ENCODE results near the gene ZNF445.

Gene ZNF445

DNA sequence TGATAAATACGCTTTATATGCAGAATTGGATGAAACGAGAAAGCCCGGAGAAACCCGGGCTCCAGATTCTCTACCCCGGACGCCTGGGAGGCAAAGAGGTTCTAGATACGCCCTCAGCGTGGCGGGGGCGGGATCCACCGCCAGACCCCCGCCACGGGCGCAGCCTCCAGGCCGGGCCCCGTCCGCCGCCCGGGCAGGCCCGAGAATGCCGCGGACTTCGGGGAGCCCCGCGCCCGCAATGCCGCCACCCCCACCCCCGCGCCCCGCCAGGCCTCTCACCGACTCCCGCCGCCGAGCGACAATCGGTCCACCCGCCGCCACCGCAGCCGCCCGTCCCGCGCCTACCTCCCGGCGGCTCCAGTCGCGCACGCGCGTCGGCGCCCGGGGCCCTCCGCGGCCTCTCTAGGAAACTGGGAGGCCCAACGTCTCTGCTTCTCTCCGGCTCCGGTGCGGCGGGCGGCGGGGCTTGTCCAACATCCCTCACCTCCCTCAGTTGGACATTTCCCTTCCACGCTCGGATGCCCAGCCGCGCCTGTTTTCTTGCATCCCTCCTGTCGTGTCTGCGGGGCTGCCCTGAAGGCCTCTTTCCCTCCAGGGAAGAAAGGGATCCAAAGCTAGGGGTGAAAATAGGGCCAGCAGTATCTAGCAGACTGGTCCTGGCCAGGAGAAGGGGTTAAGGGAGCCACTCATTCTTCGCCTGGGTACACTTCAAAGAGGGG, at the start of gene ZNF445:
TSS of gene ZNF445 (minus strand) at position 359 of the 719 bp plus-strand sequence. CDS start 22,121 bp downstream, outside the sequence.
- peak within 1 kb of the TSS; percentile 63 for H3K27ac ChIP-seq (ENCODE audit: low read depth, low read length)
- H3K9ac ChIP-seq (ENCODE audit: low read length in 5 of 5) = peak within 1 kb of the TSS; percentile 64 to 88 (median 82)
- peak within 1 kb of the TSS; percentile 75 to 89 (median 79) for H3K4me3 ChIP-seq (ENCODE audit: low read depth in 1 of 5, low read length in 5 of 5)
- H3K4me1 ChIP-seq (ENCODE audit: control insufficient read depth in 5 of 5, insufficient read depth in 5 of 5, low read length in 5 of 5) = peaks cover 0 to 21% (median 17%) of the 10 kb centered on the region in 5 donors
- no peaks in the 10 kb centered on the region for H3K27me3 ChIP-seq (ENCODE audit: control insufficient read depth in 5 of 5, insufficient read depth in 4 of 5, low read length in 5 of 5)
- no peaks in the 10 kb centered on the region for H3K9me3 ChIP-seq (ENCODE audit: control insufficient read depth in 5 of 5, low read length in 5 of 5)
- no peaks in the 10 kb centered on the region for H3K36me3 ChIP-seq (ENCODE audit: control insufficient read depth in 5 of 5, insufficient read depth in 5 of 5, low read length in 5 of 5)

DNA sequence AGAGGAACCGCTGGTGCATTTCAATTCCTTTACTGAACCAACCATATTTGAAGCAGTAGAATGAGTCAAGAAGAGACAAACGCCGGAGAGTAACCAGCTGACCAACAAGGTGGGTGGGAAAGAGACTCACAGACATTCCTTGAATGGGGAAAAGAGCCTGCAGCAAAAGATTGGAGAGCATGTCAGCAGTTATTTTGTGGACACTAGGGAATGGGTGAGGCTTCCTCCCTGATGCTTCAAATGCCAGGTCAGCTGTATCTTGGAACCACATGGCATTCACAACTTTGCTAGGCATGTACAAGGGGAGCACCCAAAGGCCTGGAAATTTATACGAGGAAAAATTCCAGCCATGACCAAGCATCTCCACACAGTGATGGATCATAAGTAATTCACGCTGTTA, 47.6 kb upstream of the ZNF445 start:
- H3K4me3 ChIP-seq (ENCODE audit: low read depth in 1 of 5, low read length in 5 of 5) = no peak overlapping the region
- peaks cover 0 to 2% (median 0%) of the 10 kb centered on the region in 5 donors for H3K4me1 ChIP-seq (ENCODE audit: control insufficient read depth in 5 of 5, insufficient read depth in 5 of 5, low read length in 5 of 5)
- no peaks in the 10 kb centered on the region for H3K9me3 ChIP-seq (ENCODE audit: control insufficient read depth in 5 of 5, low read length in 5 of 5)
- H3K36me3 ChIP-seq (ENCODE audit: control insufficient read depth in 5 of 5, insufficient read depth in 5 of 5, low read length in 5 of 5) = no peaks in the 10 kb centered on the region
- H3K9ac ChIP-seq (ENCODE audit: low read length in 5 of 5) = no peak overlapping the region
- H3K27me3 ChIP-seq (ENCODE audit: control insufficient read depth in 5 of 5, insufficient read depth in 4 of 5, low read length in 5 of 5) = peaks cover 0 to 25% (median 16%) of the 10 kb centered on the region in 5 donors
- H3K27ac ChIP-seq (ENCODE audit: low read depth, low read length) = no peak overlapping the region

DNA sequence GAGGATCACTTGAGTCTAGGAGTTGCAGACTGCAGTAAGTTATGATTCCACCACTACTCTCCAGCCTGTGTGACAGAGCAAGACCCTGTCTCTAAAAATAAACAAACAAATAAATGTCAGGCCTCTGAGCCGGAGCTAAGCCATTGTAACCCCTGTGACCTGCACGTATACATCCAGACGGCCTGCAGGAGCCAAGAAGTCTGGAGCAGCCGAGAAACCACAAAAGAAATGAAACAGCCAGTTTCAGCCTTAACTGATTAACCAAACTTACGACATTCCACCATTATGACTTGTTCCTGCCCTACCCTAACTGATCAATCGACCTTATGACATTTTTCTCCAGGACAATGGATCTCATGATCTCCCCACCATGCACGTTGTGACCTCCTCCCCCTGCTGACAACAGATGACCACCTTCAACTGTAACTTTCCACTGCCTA, 45.0 kb upstream of the ZNF445 start:
- no peaks in the 10 kb centered on the region for H3K4me1 ChIP-seq (ENCODE audit: control insufficient read depth in 5 of 5, insufficient read depth in 5 of 5, low read length in 5 of 5)
- no peaks in the 10 kb centered on the region for H3K36me3 ChIP-seq (ENCODE audit: control insufficient read depth in 5 of 5, insufficient read depth in 5 of 5, low read length in 5 of 5)
- no peak overlapping the region for H3K27ac ChIP-seq (ENCODE audit: low read depth, low read length)
- no peaks in the 10 kb centered on the region for H3K9me3 ChIP-seq (ENCODE audit: control insufficient read depth in 5 of 5, low read length in 5 of 5)
- no peak overlapping the region for H3K9ac ChIP-seq (ENCODE audit: low read length in 5 of 5)
- peaks cover 0 to 15% (median 13%) of the 10 kb centered on the region in 5 donors for H3K27me3 ChIP-seq (ENCODE audit: control insufficient read depth in 5 of 5, insufficient read depth in 4 of 5, low read length in 5 of 5)
- no peak overlapping the region for H3K4me3 ChIP-seq (ENCODE audit: low read depth in 1 of 5, low read length in 5 of 5)

DNA sequence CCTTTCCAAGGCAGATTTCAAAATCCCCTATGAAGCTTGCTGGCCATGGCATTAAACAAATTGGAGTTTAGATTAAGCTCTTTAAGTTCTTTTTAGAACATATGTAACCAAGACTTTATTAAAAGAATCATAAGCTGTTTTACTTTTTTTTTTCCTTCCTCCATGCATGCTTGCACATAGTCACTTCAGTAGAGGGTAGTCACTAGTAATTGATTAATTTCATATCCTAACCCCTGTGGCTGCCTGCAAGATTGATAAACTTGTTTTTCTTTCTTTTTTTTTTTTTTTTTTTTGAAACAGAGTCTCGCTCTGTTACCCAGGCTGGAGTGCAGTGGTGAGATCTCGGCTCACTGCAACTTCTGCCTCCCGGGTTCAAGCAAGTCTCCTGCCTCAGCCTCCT, 44.3 kb upstream of the ZNF445 start:
- no peaks in the 10 kb centered on the region for H3K4me1 ChIP-seq (ENCODE audit: control insufficient read depth in 5 of 5, insufficient read depth in 5 of 5, low read length in 5 of 5)
- H3K9ac ChIP-seq (ENCODE audit: low read length in 5 of 5) = no peak overlapping the region
- no peaks in the 10 kb centered on the region for H3K36me3 ChIP-seq (ENCODE audit: control insufficient read depth in 5 of 5, insufficient read depth in 5 of 5, low read length in 5 of 5)
- H3K4me3 ChIP-seq (ENCODE audit: low read depth in 1 of 5, low read length in 5 of 5) = no peak overlapping the region
- peaks cover 0 to 14% (median 12%) of the 10 kb centered on the region in 5 donors for H3K27me3 ChIP-seq (ENCODE audit: control insufficient read depth in 5 of 5, insufficient read depth in 4 of 5, low read length in 5 of 5)
- no peak overlapping the region for H3K27ac ChIP-seq (ENCODE audit: low read depth, low read length)
- no peaks in the 10 kb centered on the region for H3K9me3 ChIP-seq (ENCODE audit: control insufficient read depth in 5 of 5, low read length in 5 of 5)

DNA sequence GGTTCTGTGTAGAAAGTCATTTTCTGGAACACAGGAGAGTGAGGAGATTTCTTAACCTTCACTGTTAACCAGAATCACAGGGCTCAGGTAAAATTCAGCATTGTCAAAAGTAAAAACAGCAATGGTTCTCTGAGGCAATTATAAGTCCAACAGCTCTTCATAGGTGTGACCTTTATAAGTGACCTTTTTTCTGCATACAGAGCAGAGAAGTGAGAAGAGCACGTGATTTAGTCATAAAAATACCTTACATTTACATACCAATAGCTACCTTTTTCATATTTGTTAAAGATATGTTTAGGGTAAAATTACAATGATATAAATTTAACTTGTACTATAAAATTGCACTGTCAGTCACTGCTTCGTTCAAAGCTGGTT, 41.3 kb upstream of the ZNF445 start:
- Histone ChIP-seq H3K27ac (ENCODE audit: low read depth, low read length) (no peak overlapping the region), H3K36me3 (ENCODE audit: control insufficient read depth in 5 of 5, insufficient read depth in 5 of 5, low read length in 5 of 5) (no peaks in the 10 kb centered on the region), H3K27me3 (ENCODE audit: control insufficient read depth in 5 of 5, insufficient read depth in 4 of 5, low read length in 5 of 5) (peaks cover 0 to 13% (median 11%) of the 10 kb centered on the region in 5 donors), H3K4me3 (ENCODE audit: low read depth in 1 of 5, low read length in 5 of 5) (no peak overlapping the region), H3K9me3 (ENCODE audit: control insufficient read depth in 5 of 5, low read length in 5 of 5) (no peaks in the 10 kb centered on the region), H3K4me1 (ENCODE audit: control insufficient read depth in 5 of 5, insufficient read depth in 5 of 5, low read length in 5 of 5) (no peaks in the 10 kb centered on the region), H3K9ac (ENCODE audit: low read length in 5 of 5) (no peak overlapping the region)

DNA sequence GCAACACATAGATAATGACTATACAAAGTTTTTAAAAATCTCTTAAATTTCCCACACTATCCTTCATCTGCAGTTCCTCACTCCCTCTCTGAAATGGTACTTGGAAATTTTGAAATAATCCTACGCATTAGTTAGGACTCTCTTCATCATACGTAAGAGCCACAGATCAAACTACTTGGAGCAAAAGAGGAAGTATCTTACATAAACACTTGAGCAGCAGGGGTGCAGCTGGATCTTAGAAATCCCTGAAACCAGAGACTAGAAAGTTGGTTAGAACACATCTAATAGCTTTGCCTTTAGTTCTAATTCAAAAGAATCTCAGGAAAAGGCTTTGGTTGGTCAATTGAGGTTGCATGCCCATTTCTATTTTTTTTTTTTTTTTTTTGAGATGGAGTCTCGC, 38.8 kb upstream of the ZNF445 start:
- H3K4me3 ChIP-seq (ENCODE audit: low read depth in 1 of 5, low read length in 5 of 5) = no peak overlapping the region
- peaks cover 2 to 5% (median 2%) of the 10 kb centered on the region in 5 donors for H3K4me1 ChIP-seq (ENCODE audit: control insufficient read depth in 5 of 5, insufficient read depth in 5 of 5, low read length in 5 of 5)
- H3K36me3 ChIP-seq (ENCODE audit: control insufficient read depth in 5 of 5, insufficient read depth in 5 of 5, low read length in 5 of 5) = no peaks in the 10 kb centered on the region
- H3K9me3 ChIP-seq (ENCODE audit: control insufficient read depth in 5 of 5, low read length in 5 of 5) = no peaks in the 10 kb centered on the region
- no peak overlapping the region for H3K9ac ChIP-seq (ENCODE audit: low read length in 5 of 5)
- H3K27ac ChIP-seq (ENCODE audit: low read depth, low read length) = no peak overlapping the region
- H3K27me3 ChIP-seq (ENCODE audit: control insufficient read depth in 5 of 5, insufficient read depth in 4 of 5, low read length in 5 of 5) = peaks cover 0 to 6% (median 5%) of the 10 kb centered on the region in 5 donors

DNA sequence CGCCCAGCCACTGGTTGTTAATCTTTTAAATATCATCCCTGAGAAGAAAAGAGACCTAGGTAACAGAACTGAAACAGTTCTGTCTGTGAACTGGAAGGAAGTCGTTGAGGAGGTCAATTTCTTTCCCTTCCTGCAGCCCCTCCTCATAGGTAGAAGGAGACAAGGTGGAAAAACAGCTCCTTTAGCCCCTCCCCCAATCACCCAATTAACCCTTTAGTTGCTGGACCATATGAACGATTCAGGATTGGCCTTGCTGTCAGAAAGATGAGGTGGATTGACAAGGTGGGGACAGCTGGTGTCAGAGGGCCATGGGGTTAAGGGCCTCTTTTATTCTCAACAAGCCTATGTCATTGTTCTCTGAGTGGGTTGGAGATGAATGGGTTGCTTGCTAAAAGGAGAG, 36.0 kb upstream of the ZNF445 start:
- Histone ChIP-seq H3K27me3 (ENCODE audit: control insufficient read depth in 5 of 5, insufficient read depth in 4 of 5, low read length in 5 of 5) (peaks cover 0 to 4% (median 0%) of the 10 kb centered on the region in 5 donors), H3K4me3 (ENCODE audit: low read depth in 1 of 5, low read length in 5 of 5) (no peak overlapping the region), H3K9me3 (ENCODE audit: control insufficient read depth in 5 of 5, low read length in 5 of 5) (no peaks in the 10 kb centered on the region), H3K9ac (ENCODE audit: low read length in 5 of 5) (no peak overlapping the region), H3K4me1 (ENCODE audit: control insufficient read depth in 5 of 5, insufficient read depth in 5 of 5, low read length in 5 of 5) (peaks cover 7 to 20% (median 18%) of the 10 kb centered on the region in 5 donors), H3K36me3 (ENCODE audit: control insufficient read depth in 5 of 5, insufficient read depth in 5 of 5, low read length in 5 of 5) (no peaks in the 10 kb centered on the region), H3K27ac (ENCODE audit: low read depth, low read length) (no peak overlapping the region)

DNA sequence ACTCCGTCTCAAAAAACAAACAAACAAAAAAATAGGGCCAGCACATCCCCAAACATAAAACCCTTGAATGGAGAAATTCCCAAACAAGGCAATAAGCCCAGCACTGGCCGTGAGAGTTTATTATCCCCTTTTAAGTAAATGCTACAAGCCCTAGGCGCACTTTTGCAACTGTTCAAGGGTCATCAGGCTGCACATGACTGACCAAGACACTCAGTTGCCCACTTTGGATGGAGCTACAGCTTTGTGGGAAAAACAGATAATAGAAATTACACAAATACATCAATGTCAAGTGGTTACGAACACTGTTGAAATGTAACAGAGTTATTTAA, 33.7 kb upstream of the ZNF445 start:
- peak overlapping the region; percentile 92 for H3K27ac ChIP-seq (ENCODE audit: low read depth, low read length)

DNA sequence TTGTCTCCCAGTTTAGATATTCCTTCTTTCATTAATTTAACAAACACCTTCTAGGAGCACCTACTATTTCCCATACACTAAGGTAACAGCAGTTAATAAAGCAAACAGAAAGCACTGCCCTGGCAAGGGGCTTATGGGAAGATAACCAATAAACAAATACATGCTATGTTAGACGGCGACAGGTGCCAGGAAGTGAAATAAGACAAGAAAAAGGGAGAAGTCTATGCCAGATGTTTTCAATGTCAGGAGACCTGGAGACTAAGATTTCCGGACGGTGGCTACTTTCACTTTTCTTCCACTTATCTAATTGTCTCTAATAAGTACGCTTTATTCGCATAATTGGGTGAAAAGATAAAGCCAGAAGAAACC, 32.5 kb upstream of the ZNF445 start:
- H3K27me3 ChIP-seq (ENCODE audit: control insufficient read depth in 5 of 5, insufficient read depth in 4 of 5, low read length in 5 of 5) = no peaks in the 10 kb centered on the region
- peak overlapping the region; percentile 89 to 98 (median 95) for H3K9ac ChIP-seq (ENCODE audit: low read length in 5 of 5)
- H3K9me3 ChIP-seq (ENCODE audit: control insufficient read depth in 5 of 5, low read length in 5 of 5) = peaks cover 0 to 2% (median 0%) of the 10 kb centered on the region in 5 donors
- H3K4me3 ChIP-seq (ENCODE audit: low read depth in 1 of 5, low read length in 5 of 5) = peak overlapping the region; percentile 78 to 95 (median 82)
- peaks cover 0 to 2% (median 0%) of the 10 kb centered on the region in 5 donors for H3K36me3 ChIP-seq (ENCODE audit: control insufficient read depth in 5 of 5, insufficient read depth in 5 of 5, low read length in 5 of 5)
- peak overlapping the region; percentile 92 for H3K27ac ChIP-seq (ENCODE audit: low read depth, low read length)
- H3K4me1 ChIP-seq (ENCODE audit: control insufficient read depth in 5 of 5, insufficient read depth in 5 of 5, low read length in 5 of 5) = peaks cover 7 to 21% (median 20%) of the 10 kb centered on the region in 5 donors

More for the DNA sequence above, 33.7 kb upstream of the ZNF445 start:
- H3K4me3 ChIP-seq (ENCODE audit: low read depth in 1 of 5, low read length in 5 of 5) = peak overlapping the region; percentile 73 to 95 (median 82)
- peak overlapping the region; percentile 66 to 97 (median 81) for H3K9ac ChIP-seq (ENCODE audit: low read length in 5 of 5)
- no peaks in the 10 kb centered on the region for H3K9me3 ChIP-seq (ENCODE audit: control insufficient read depth in 5 of 5, low read length in 5 of 5)
- H3K27me3 ChIP-seq (ENCODE audit: control insufficient read depth in 5 of 5, insufficient read depth in 4 of 5, low read length in 5 of 5) = no peaks in the 10 kb centered on the region
- H3K36me3 ChIP-seq (ENCODE audit: control insufficient read depth in 5 of 5, insufficient read depth in 5 of 5, low read length in 5 of 5) = peaks cover 0 to 1% (median 0%) of the 10 kb centered on the region in 5 donors
- peaks cover 7 to 21% (median 20%) of the 10 kb centered on the region in 5 donors for H3K4me1 ChIP-seq (ENCODE audit: control insufficient read depth in 5 of 5, insufficient read depth in 5 of 5, low read length in 5 of 5)

DNA sequence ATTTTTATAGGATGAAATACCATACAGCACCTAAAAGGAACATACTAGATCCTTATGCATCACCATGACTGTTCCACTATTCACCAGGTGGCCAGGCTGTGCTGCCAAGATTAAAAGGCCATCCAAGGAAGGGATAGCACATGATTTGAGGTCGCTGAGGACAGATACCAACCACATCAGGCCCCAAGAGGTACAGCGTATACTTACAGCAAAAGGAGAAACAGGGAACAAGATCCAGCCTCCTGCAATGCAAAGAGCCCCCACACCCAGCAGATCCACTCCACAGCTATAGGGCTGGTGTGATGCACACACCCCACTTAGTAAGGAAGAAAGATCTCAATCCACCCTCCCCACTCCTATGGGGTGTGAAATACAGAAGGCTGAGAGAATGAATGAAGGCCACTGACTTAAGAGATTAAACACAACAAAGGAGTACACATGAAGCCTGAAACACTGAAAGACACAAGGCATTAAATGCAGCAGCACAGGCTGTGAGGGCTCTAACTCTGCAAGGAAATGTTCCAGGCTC, 32.0 kb upstream of the ZNF445 start:
- peaks cover 0 to 2% (median 0%) of the 10 kb centered on the region in 5 donors for H3K9me3 ChIP-seq (ENCODE audit: control insufficient read depth in 5 of 5, low read length in 5 of 5)
- H3K36me3 ChIP-seq (ENCODE audit: control insufficient read depth in 5 of 5, insufficient read depth in 5 of 5, low read length in 5 of 5) = peaks cover 0 to 2% (median 0%) of the 10 kb centered on the region in 5 donors
- H3K4me1 ChIP-seq (ENCODE audit: control insufficient read depth in 5 of 5, insufficient read depth in 5 of 5, low read length in 5 of 5) = peaks cover 7 to 21% (median 20%) of the 10 kb centered on the region in 5 donors
- H3K9ac ChIP-seq (ENCODE audit: low read length in 5 of 5) = peak overlapping the region; percentile 89 to 98 (median 95)
- H3K27me3 ChIP-seq (ENCODE audit: control insufficient read depth in 5 of 5, insufficient read depth in 4 of 5, low read length in 5 of 5) = no peaks in the 10 kb centered on the region
- H3K27ac ChIP-seq (ENCODE audit: low read depth, low read length) = peak overlapping the region; percentile 92
- H3K4me3 ChIP-seq (ENCODE audit: low read depth in 1 of 5, low read length in 5 of 5) = peak overlapping the region; percentile 78 to 95 (median 82)

Measured in subcutaneous abdominal adipose tissue (tissue), 5 donors.